K562 (cell line): ENCODE measurements around the gene ABHD8. TPM values are rescaled to one million over a fixed set of nuclear protein-coding genes. Genes with fewer than 3 reads are reported as not detected.

ENCODE experiments used
- BRCA1 ChIP-seq, 2 experiments: fragments of 450-650 bp in 1 of 2; sonication (generic) in 1 of 2; formaldehyde crosslinking in 1 of 2; IDR thresholded peaks; 2 replicates each; pipeline versions ENCODE4 v1.5.0 to v1.6.1; 2017 to 2020; ENCODE audit warnings: mild to moderate bottlenecking in 1 of 2, missing genetic modification reagents in 1 of 2
- CREB1 ChIP-seq, 2 experiments: sonication (generic) in 1 of 2; formaldehyde crosslinking in 1 of 2; IDR thresholded peaks; 2 replicates each; pipeline versions ENCODE4 v1.6.1 to v1.8.0; 2012 to 2022; ENCODE audit warnings: inconsistent platforms in 1 of 2, mild to moderate bottlenecking in 1 of 2, missing genetic modification reagents in 1 of 2, moderate library complexity in 1 of 2
- MECOM ChIP-seq: fragments of 250-450 bp; sonication (Bioruptor Pico); IDR thresholded peaks from 2 replicates; pipeline ENCODE4 v1.8.0; 2022; ENCODE audit warnings: inconsistent platforms
- PHF21A ChIP-seq: fragments of 450-650 bp; IDR thresholded peaks from 2 replicates; pipeline ENCODE4 v1.6.1; 2017; ENCODE audit warnings: low read depth, borderline replicate concordance
- TAF15 ChIP-seq: fragments of 200-400 bp; formaldehyde crosslinking; IDR thresholded peaks from 2 replicates; pipeline ENCODE4 v1.6.1; 2017; ENCODE audit warnings: mild to moderate bottlenecking, low read depth, low read length, moderate library complexity
- TARDBP ChIP-seq: fragments of 450-650 bp; IDR thresholded peaks from 2 replicates; pipeline ENCODE4 v1.6.1; 2016
- WHSC1 ChIP-seq: IDR thresholded peaks from one replicate; pipeline ENCODE4 v1.6.1; 2012; ENCODE audit warnings: low read length, control low read depth, inconsistent platforms
- ZNF384 ChIP-seq: IDR thresholded peaks from 2 replicates; pipeline ENCODE4 v1.6.1; 2012; ENCODE audit warnings: low read depth, low read length, improper control_type of control experiment
- ZNF398 ChIP-seq: fragments of 250-450 bp; sonication (Bioruptor Pico); IDR thresholded peaks from 2 replicates; pipeline ENCODE4 v1.8.0; 2021; ENCODE audit warnings: moderate library complexity, mild to moderate bottlenecking, inconsistent platforms
- ZNF407 ChIP-seq: fragments of 450-650 bp; IDR thresholded peaks from 2 replicates; pipeline ENCODE4 v1.6.1; 2016; ENCODE audit warnings: low read depth
- ZNF431 ChIP-seq: sonication (generic); formaldehyde crosslinking; IDR thresholded peaks from 2 replicates; pipeline ENCODE4 v1.8.0; 2022; ENCODE audit warnings: mild to moderate bottlenecking, missing genetic modification reagents
- ZNF512 ChIP-seq: IDR thresholded peaks from 2 replicates; pipeline ENCODE4 v1.6.1; 2016; ENCODE audit warnings: missing genetic modification characterization, missing compliant biosample characterization
- ZNF668 ChIP-seq: fragments of 250-450 bp; sonication (Bioruptor Pico); IDR thresholded peaks from 2 replicates; pipeline ENCODE4 v1.8.0; 2022; ENCODE audit warnings: mild to moderate bottlenecking, inconsistent platforms
- ZNF717 ChIP-seq: fragments of 250-450 bp; sonication (Bioruptor Pico); IDR thresholded peaks from 2 replicates; pipeline ENCODE4 v1.5.0; 2021
- ZNF785 ChIP-seq: fragments of 250-450 bp; sonication (Bioruptor Pico); IDR thresholded peaks from 2 replicates; pipeline ENCODE4 v1.4.0; 2020; ENCODE audit warnings: mild to moderate bottlenecking
- polyA plus RNA-seq, 8 experiments: library from polyadenylated mRNA; depleted of rRNA in 4 of 8; stranded (reverse) in 5 of 8; unstranded in 3 of 8; fragments of >200 nt; fragmentation: Nextera tagmentation in 2 of 8; fragmentation: Illumina TruSeq in 1 of 8; extraction: Ambion mirVana in 2 of 8; extraction: Trizol in 1 of 8; gene quantifications; 2 replicates each; pipeline versions ENCODE4 v1.2.1 to v1.2.3, GENCODE V29; 2011 to 2014; ENCODE audit warnings: inconsistent platforms in 1 of 8, missing spikeins in 1 of 8
- total RNA-seq, 7 experiments: library from RNA; depleted of rRNA in 6 of 7; stranded (reverse); fragments of >200 nt in 6 of 7; fragmentation: Illumina TruSeq in 2 of 7; extraction: Trizol in 2 of 7; gene quantifications; 2 replicates each; pipeline versions ENCODE4 v1.2.1 to v1.2.3, GENCODE V29; 2011 to 2021; ENCODE audit warnings: low replicate concordance in 1 of 7

Gene ABHD8
- total and polyA plus RNA-seq, 9 of the 15 experiments (the other 6 are each of a cell fraction or from before 2014, with no cell fraction given), result 0.04 to 6.6 (median 2.0) TPM; not detected in 1

- TF ChIP-seq ZNF407, result no peak
- TF ChIP-seq ZNF384, result no peak
- no peak for TF ChIP-seq ZNF512 (tag)
- TF ChIP-seq MECOM (CRISPR knock-in tag), result no peak
- TF ChIP-seq TARDBP, result no peak
- no peak for TF ChIP-seq ZNF717
- TF ChIP-seq ZNF785 (CRISPR knock-in tag), result no peak
- 0 out of 2 replicates have a peak, but pooled peaks have one; percentile 42 for TF ChIP-seq ZNF431 (CRISPR knock-in tag)
- TF ChIP-seq ZNF398, result no peak
- TF ChIP-seq TAF15, result no peak
- TF ChIP-seq PHF21A, result peak; percentile 69; the same call in 1 of the 2 replicates
- TF ChIP-seq CREB1 (IDR thresholded peaks at IDR 0.05), result 0 out of 2 replicates have a peak, but pooled peaks have one; percentile 8
- peak; percentile 70 for TF ChIP-seq CREB1 (CRISPR knock-in tag; IDR thresholded peaks at IDR 0.05)
- TF ChIP-seq WHSC1, result no peak
- TF ChIP-seq ZNF668 (CRISPR knock-in tag), result no peak
- TF ChIP-seq BRCA1 (IDR thresholded peaks at IDR 0.05), result no peak
- no peak for TF ChIP-seq BRCA1 (CRISPR knock-in tag; IDR thresholded peaks at IDR 0.05)
Measured at GRCh38 chr19:17333611-17334413, 30.6 kb upstream of the ABHD8 start (continued).
